Caco-2 (cell line): ENCODE results near the gene XRCC2. TPM values are rescaled to one million over a fixed set of nuclear protein-coding genes. Genes with fewer than 3 reads are reported as not detected.
"Not testable (repeated sequence)": the region's sequence is repeated elsewhere in the genome, so short reads cannot be mapped to it uniquely, and the experiment has no call there.

Experiments used
- BruUV-seq: library from RNA; stranded (reverse); fragments of 400-500 nt; replicated peaks from 2 replicates; lab custom pipeline; 2021; lab: Mats Ljungman, UMichigan
- CTCF ChIA-PET: fragments of 300-600 bp; sonication (Branson Sonifier 250); formaldehyde crosslinking; loops from one replicate; lab custom pipeline; 2022; ENCODE audit warnings: antibody characterized with exemption; lab: Charles Lee
- POLR2A ChIA-PET: fragments of 300-600 bp; sonication (Branson Sonifier 250); formaldehyde crosslinking; loops from one replicate; lab custom pipeline; 2022; ENCODE audit warnings: antibody characterized with exemption; lab: Charles Lee
- DNase-seq, 2 experiments: peaks; one replicate each; pipeline versions ENCODE4 v3.0.0 to v3.0.0-alpha.2; 2020 to 2022
- H3K27me3 ChIP-seq: replicated peaks from 2 replicates; pipeline ENCODE4 v1.6.0; 2011; ENCODE audit warnings: low read length; ENCODE audit not compliant: control insufficient read depth, insufficient read depth
- H3K36me3 ChIP-seq: 2 replicates; pipeline ENCODE4 v1.5.1; 2011; ENCODE audit warnings: low read length; ENCODE audit not compliant: control insufficient read depth, insufficient read depth
- H3K4me1 ChIP-seq: fragments of 250-450 bp; sonication (Bioruptor Pico); 2 replicates; pipeline ENCODE4 v1.5.1; 2020; ENCODE audit warnings: mild to moderate bottlenecking
- H3K4me3 ChIP-seq: 2 replicates; pipeline ENCODE4 v1.5.1; 2011; ENCODE audit warnings: low read depth, mild to moderate bottlenecking, control low read depth, low read length
- H3K9me3 ChIP-seq: fragments of 250-450 bp; sonication (Bioruptor Pico); 2 replicates; pipeline ENCODE4 v1.5.1; 2020; ENCODE audit warnings: mild to moderate bottlenecking, moderate library complexity
- H3K27ac Mint-ChIP-seq: one replicate; pipeline ENCODE4 v1.8.0; 2022; ENCODE audit warnings: mixed read lengths; ENCODE audit not compliant: unreplicated experiment
- H3K27me3 Mint-ChIP-seq: one replicate; pipeline ENCODE4 v1.8.0; 2022; ENCODE audit warnings: mixed read lengths; ENCODE audit not compliant: insufficient read depth, unreplicated experiment
- H3K36me3 Mint-ChIP-seq: one replicate; pipeline ENCODE4 v1.8.0; 2022; ENCODE audit warnings: mild to moderate bottlenecking, mixed read lengths; ENCODE audit not compliant: insufficient read depth, unreplicated experiment
- H3K4me1 Mint-ChIP-seq: one replicate; pipeline ENCODE4 v1.8.0; 2022; ENCODE audit warnings: low read depth, mixed read lengths; ENCODE audit not compliant: unreplicated experiment
- H3K4me3 Mint-ChIP-seq: one replicate; pipeline ENCODE4 v1.8.0; 2022; ENCODE audit warnings: mild to moderate bottlenecking, moderate library complexity, mixed read lengths; ENCODE audit not compliant: unreplicated experiment
- H3K9me3 Mint-ChIP-seq: one replicate; pipeline ENCODE4 v1.8.0; 2022; ENCODE audit warnings: mixed read lengths; ENCODE audit not compliant: unreplicated experiment
- intact Hi-C: fragments of 100-400 bp; cut with micrococcal nuclease; formaldehyde crosslinking; loops from one replicate; pipeline ENCODE4 v1.10.0; 2022; ENCODE audit not compliant: unreplicated experiment
- total RNA-seq: library from RNA; stranded (reverse); gene quantifications from 2 replicates; pipeline ENCODE4 v1.2.3, GENCODE V29; 2022
- TF ChIP-seq, protein P1 (sequence below), 2 experiments: fragments of 200-600 bp in 1 of 2; IDR thresholded peaks; 1 replicate in 1 of 2; 2 replicates in 1 of 2; pipeline versions ENCODE4 v1.5.1 to v1.8.0; 2011 to 2022; ENCODE audit warnings: antibody characterized with exemption in 1 of 2, control low read depth in 1 of 2, inconsistent platforms in 1 of 2, low read depth in 1 of 2, low read length in 1 of 2, mild to moderate bottlenecking in 1 of 2, moderate library complexity in 1 of 2; ENCODE audit not compliant: insufficient read depth in 1 of 2, severe bottlenecking in 1 of 2, unreplicated experiment in 1 of 2

XRCC2 gene
- total RNA-seq, 1 experiment from 2014 or later: 18.5 TPM

DNA sequence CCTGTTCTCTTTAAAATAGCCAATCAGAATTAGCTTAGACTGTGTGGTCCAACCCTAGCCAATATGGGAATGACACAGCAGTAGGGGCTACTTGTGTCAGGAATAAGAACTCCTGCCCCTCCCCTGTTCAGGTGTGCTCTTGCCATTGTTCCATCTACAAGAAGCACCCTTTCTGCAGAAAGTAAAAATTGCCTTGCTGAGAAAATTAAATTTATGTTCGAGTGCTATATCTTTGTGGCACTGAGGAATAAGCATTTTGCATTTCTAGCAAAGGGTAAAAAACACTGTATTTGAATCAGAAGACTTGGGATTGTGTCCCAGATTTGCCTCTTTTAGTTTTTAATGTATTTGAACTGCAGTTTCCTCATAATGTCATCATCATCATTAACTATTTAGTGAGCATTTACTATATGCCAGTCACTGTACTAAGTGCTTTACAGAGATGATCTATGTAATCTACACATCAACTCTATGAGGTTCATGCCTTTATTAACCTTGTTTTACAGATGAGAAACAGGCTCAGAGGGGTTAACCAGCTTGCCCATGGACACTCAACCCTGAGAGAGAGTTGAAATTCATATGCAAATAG lies 28.9 kb upstream of the XRCC2 start:
- Histone ChIP-seq H3K27me3 (no peaks in the 10 kb centered on the region), H3K9me3 (peaks cover 14% of the 10 kb centered on the region), H3K4me1 (no peaks in the 10 kb centered on the region), H3K36me3 (no peaks in the 10 kb centered on the region), H3K4me3 (no peak overlapping the region)
- no peaks in the 10 kb centered on the region for H3K4me1 Mint-ChIP-seq
- H3K27me3 Mint-ChIP-seq: no peaks in the 10 kb centered on the region
- no peak overlapping the region for H3K4me3 Mint-ChIP-seq
- TF ChIP-seq, protein P1, sequence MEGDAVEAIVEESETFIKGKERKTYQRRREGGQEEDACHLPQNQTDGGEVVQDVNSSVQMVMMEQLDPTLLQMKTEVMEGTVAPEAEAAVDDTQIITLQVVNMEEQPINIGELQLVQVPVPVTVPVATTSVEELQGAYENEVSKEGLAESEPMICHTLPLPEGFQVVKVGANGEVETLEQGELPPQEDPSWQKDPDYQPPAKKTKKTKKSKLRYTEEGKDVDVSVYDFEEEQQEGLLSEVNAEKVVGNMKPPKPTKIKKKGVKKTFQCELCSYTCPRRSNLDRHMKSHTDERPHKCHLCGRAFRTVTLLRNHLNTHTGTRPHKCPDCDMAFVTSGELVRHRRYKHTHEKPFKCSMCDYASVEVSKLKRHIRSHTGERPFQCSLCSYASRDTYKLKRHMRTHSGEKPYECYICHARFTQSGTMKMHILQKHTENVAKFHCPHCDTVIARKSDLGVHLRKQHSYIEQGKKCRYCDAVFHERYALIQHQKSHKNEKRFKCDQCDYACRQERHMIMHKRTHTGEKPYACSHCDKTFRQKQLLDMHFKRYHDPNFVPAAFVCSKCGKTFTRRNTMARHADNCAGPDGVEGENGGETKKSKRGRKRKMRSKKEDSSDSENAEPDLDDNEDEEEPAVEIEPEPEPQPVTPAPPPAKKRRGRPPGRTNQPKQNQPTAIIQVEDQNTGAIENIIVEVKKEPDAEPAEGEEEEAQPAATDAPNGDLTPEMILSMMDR (IDR thresholded peaks at IDR 0.05; ENCODE audit: insufficient read depth in 1 of 2, low read depth in 1 of 2, low read length in 1 of 2, severe bottlenecking in 1 of 2, unreplicated experiment in 1 of 2): no peak
- H3K9me3 Mint-ChIP-seq: peaks cover 16% of the 10 kb centered on the region
- no peak overlapping the region for H3K27ac Mint-ChIP-seq
- no peak for DNase-seq
- POLR2A ChIA-PET: no interaction called here
- intact Hi-C loops: loop anchor here (5.0 kb wide), 1 partner anchor 368 kb away; no protein-coding TSS in a partner anchor
- no TSS peak for BruUV-seq
- no peaks in the 10 kb centered on the region for H3K36me3 Mint-ChIP-seq
- CTCF ChIA-PET: no interaction called here

GRCh38 chr7:152699079-152699478 lies 23.1 kb upstream of the XRCC2 start:
- Histone ChIP-seq H3K4me3 (no peak overlapping the region), H3K9me3 (peaks cover 2% of the 10 kb centered on the region; the same call in 1 of the 2 replicates), H3K4me1 (no peaks in the 10 kb centered on the region), H3K27me3 (no peaks in the 10 kb centered on the region), H3K36me3 (no peaks in the 10 kb centered on the region)
- H3K27ac Mint-ChIP-seq: no peak overlapping the region
- H3K9me3 Mint-ChIP-seq: no peaks in the 10 kb centered on the region
- TF ChIP-seq, protein P1 (IDR thresholded peaks at IDR 0.05; ENCODE audit: insufficient read depth in 1 of 2, low read depth in 1 of 2, low read length in 1 of 2, severe bottlenecking in 1 of 2, unreplicated experiment in 1 of 2): no peak
- H3K36me3 Mint-ChIP-seq: no peaks in the 10 kb centered on the region
- intact Hi-C loops: no loop called here
- H3K27me3 Mint-ChIP-seq: no peaks in the 10 kb centered on the region
- H3K4me1 Mint-ChIP-seq: no peaks in the 10 kb centered on the region
- no peak overlapping the region for H3K4me3 Mint-ChIP-seq
- DNase-seq: no peak
- CTCF ChIA-PET: no interaction called here
- POLR2A ChIA-PET: no interaction called here
- BruUV-seq: no TSS peak

DNA sequence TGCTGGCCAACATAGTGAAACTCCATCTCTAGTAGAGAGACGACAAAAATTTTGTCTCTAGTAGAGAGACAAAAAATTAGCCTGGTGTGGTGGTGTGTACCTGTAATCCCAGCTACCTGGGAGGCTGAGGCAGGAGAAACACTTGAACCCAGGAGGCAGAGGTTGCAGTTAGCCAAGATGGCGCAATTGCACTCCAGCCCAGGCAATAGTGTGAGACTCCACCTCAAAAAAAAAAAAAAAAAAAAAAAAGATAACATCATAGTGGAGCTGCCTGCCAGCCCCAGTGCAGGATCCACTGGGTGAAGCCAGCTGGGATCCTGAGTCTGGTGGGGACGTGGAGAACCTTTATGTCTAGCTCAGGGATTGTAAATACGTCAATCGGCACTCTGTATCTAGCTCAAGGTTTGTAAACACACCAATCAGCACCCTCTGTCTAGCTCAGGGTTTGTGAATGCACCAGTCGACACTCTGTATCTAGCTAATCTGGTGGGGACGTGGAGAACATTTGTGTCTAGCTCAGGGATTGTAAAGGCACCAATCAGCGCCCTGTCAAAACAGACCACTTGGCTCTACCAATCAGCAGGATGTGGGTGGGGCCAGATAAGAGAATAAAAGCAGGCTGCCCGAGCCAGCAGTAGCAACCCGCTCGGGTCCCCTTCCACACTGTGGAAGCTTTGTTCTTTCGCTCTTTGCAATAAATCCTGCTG lies 21.5 kb upstream of the XRCC2 start:
- H3K4me3 ChIP-seq, H3K27ac Mint-ChIP-seq, H3K4me3 Mint-ChIP-seq, H3K4me1 Mint-ChIP-seq, BruUV-seq, H3K9me3 Mint-ChIP-seq, intact Hi-C loops, H3K27me3 Mint-ChIP-seq, H3K9me3 ChIP-seq, H3K4me1 ChIP-seq, DNase-seq, H3K36me3 ChIP-seq, H3K36me3 Mint-ChIP-seq, H3K27me3 ChIP-seq: not testable (repeated sequence)
- ChIA-PET POLR2A (interaction anchor here (0.6 kb wide), 1 partner anchor 360 kb away, joined by 6 read pairs; no protein-coding TSS in a partner anchor), CTCF (interaction anchor here (0.7 kb wide), 1 partner anchor 15 kb away, joined by 3 read pairs; no protein-coding TSS in a partner anchor)

DNA sequence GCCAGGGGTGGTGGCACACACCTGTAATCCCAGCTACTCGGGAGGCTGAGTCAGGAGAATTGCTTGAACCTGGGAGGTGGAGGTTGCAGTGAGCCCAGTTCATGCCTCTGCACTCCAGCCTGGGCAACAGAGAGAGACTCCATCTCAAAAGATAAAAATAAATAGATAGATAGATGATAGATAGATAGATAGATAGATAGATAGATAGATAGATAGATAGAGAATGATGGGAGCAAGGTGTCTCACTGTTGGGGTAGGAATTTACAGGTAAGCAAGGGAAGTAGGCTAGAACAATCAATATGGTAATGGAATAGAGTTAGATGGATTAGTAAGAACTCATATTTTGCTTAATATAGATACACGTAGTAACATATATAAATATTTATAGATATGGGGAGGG lies 16.3 kb upstream of the XRCC2 start:
- H3K4me3 Mint-ChIP-seq, H3K36me3 ChIP-seq, H3K9me3 Mint-ChIP-seq, H3K36me3 Mint-ChIP-seq, H3K4me1 ChIP-seq, H3K27me3 Mint-ChIP-seq, H3K27ac Mint-ChIP-seq, H3K4me3 ChIP-seq, H3K4me1 Mint-ChIP-seq, POLR2A ChIA-PET, H3K9me3 ChIP-seq, BruUV-seq, CTCF ChIA-PET, DNase-seq, intact Hi-C loops, H3K27me3 ChIP-seq: not testable (repeated sequence)
